Measurements from ENCODE around the gene SERPINA3.

GRCh38 chr14:94663538-94663937, 51.3 kb downstream of the SERPINA3 start:
- TF ChIP-seq, protein P1, sequence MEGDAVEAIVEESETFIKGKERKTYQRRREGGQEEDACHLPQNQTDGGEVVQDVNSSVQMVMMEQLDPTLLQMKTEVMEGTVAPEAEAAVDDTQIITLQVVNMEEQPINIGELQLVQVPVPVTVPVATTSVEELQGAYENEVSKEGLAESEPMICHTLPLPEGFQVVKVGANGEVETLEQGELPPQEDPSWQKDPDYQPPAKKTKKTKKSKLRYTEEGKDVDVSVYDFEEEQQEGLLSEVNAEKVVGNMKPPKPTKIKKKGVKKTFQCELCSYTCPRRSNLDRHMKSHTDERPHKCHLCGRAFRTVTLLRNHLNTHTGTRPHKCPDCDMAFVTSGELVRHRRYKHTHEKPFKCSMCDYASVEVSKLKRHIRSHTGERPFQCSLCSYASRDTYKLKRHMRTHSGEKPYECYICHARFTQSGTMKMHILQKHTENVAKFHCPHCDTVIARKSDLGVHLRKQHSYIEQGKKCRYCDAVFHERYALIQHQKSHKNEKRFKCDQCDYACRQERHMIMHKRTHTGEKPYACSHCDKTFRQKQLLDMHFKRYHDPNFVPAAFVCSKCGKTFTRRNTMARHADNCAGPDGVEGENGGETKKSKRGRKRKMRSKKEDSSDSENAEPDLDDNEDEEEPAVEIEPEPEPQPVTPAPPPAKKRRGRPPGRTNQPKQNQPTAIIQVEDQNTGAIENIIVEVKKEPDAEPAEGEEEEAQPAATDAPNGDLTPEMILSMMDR (IDR thresholded peaks at IDR 0.05) = no peak
- TF ChIP-seq POLR2A (IDR thresholded peaks at IDR 0.05) = no peak
